HEK293 (cell line): ENCODE results near the gene USP31.

Source experiments
- CTCF ChIA-PET: fragments of 350-600 bp; formaldehyde crosslinking; extraction: SDS; loops from one replicate; lab custom pipeline; 2021; ENCODE audit warnings: antibody characterized with exemption; lab: Yijun Ruan, JAX
- POLR2A ChIA-PET: fragments of 300-600 bp; formaldehyde crosslinking; extraction: SDS; loops from one replicate; lab custom pipeline; 2020; ENCODE audit warnings: antibody characterized with exemption, inconsistent platforms; lab: Yijun Ruan, JAX
- H3K27ac ChIP-seq: fragments of 200-500 bp; sonication (Bioruptor generic); 2 replicates; pipeline ENCODE4 v1.5.1; 2014; ENCODE audit warnings: low read depth, low read length, control low read depth, inconsistent platforms; ENCODE audit errors: extremely low read depth
- H3K36me3 ChIP-seq, 2 experiments: fragments of 200-500 bp in 1 of 2; sonication (Bioruptor generic) in 1 of 2; 1 replicate in 1 of 2; 2 replicates in 1 of 2; pipeline ENCODE4 v1.5.1; 2014 to 2017; ENCODE audit warnings: inconsistent platforms in 2 of 2, low read length in 2 of 2; ENCODE audit not compliant: control insufficient read depth in 2 of 2, insufficient read depth in 1 of 2
- H3K4me1 ChIP-seq: fragments of 200-500 bp; sonication (Bioruptor generic); 2 replicates; pipeline ENCODE4 v1.5.1; 2014; ENCODE audit warnings: mild to moderate bottlenecking, low read length, inconsistent platforms; ENCODE audit not compliant: control insufficient read depth, insufficient read depth
- H3K4me3 ChIP-seq: 2 replicates; pipeline ENCODE4 v1.5.1; 2011; ENCODE audit warnings: low read depth, mild to moderate bottlenecking, control low read depth, low read length, moderate library complexity
- H3K9me3 ChIP-seq: fragments of 200-500 bp; sonication (Bioruptor generic); 2 replicates; pipeline ENCODE4 v1.5.1; 2014; ENCODE audit warnings: low read depth, low read length, inconsistent platforms; ENCODE audit not compliant: control insufficient read depth, insufficient read depth
- HOXC10 ChIP-seq: sonication (generic); formaldehyde crosslinking; IDR thresholded peaks from 2 replicates; pipeline ENCODE4 v1.8.1; 2023; ENCODE audit warnings: mild to moderate bottlenecking, missing genetic modification reagents
- YY2 ChIP-seq: fragments of 450-650 bp; formaldehyde crosslinking; IDR thresholded peaks from 2 replicates; pipeline ENCODE4 v1.5.1; 2016; ENCODE audit warnings: missing biosample characterization, missing genetic modification characterization
- ZBTB21 ChIP-seq: fragments of 450-650 bp; formaldehyde crosslinking; IDR thresholded peaks from 2 replicates; pipeline ENCODE4 v1.5.1; 2017; ENCODE audit warnings: missing biosample characterization, missing genetic modification characterization
- ZBTB7A ChIP-seq: fragments of 450-650 bp; formaldehyde crosslinking; IDR thresholded peaks from 2 replicates; pipeline ENCODE4 v1.5.1; 2016; ENCODE audit warnings: low read depth, missing biosample characterization, missing genetic modification characterization
- ZFP3 ChIP-seq: fragments of 450-650 bp; formaldehyde crosslinking; IDR thresholded peaks from 2 replicates; pipeline ENCODE4 v1.5.1; 2016; ENCODE audit warnings: low read depth, missing biosample characterization, missing genetic modification characterization
- ZIC2 ChIP-seq: fragments of 450-650 bp; formaldehyde crosslinking; IDR thresholded peaks from 2 replicates; pipeline ENCODE4 v1.5.1; 2016; ENCODE audit warnings: missing biosample characterization, missing genetic modification characterization
- ZNF121 ChIP-seq: fragments of 450-650 bp; formaldehyde crosslinking; IDR thresholded peaks from 2 replicates; pipeline ENCODE4 v1.5.1; 2016; ENCODE audit warnings: missing biosample characterization, missing genetic modification characterization
- ZNF140 ChIP-seq: fragments of 450-650 bp; formaldehyde crosslinking; IDR thresholded peaks from 2 replicates; pipeline ENCODE4 v1.5.1; 2016; ENCODE audit warnings: missing biosample characterization, missing genetic modification characterization
- ZNF23 ChIP-seq: fragments of 450-650 bp; formaldehyde crosslinking; IDR thresholded peaks from 2 replicates; pipeline ENCODE4 v1.5.1; 2016; ENCODE audit warnings: missing biosample characterization, missing genetic modification characterization, borderline replicate concordance
- ZNF266 ChIP-seq: fragments of 450-650 bp; formaldehyde crosslinking; IDR thresholded peaks from 2 replicates; pipeline ENCODE4 v1.5.1; 2016; ENCODE audit warnings: missing biosample characterization, missing genetic modification characterization, low read depth
- ZNF292 ChIP-seq: fragments of 450-650 bp; formaldehyde crosslinking; IDR thresholded peaks from 2 replicates; pipeline ENCODE4 v1.5.1; 2016; ENCODE audit warnings: low read depth, missing biosample characterization, missing genetic modification characterization, borderline replicate concordance
- ZNF354C ChIP-seq: fragments of 450-650 bp; formaldehyde crosslinking; IDR thresholded peaks from 2 replicates; pipeline ENCODE4 v1.5.1; 2016; ENCODE audit warnings: missing biosample characterization, missing genetic modification characterization, low read depth, borderline replicate concordance
- ZNF37A ChIP-seq: fragments of 450-650 bp; IDR thresholded peaks from 2 replicates; pipeline ENCODE4 v1.5.1; 2018; ENCODE audit warnings: missing biosample characterization, missing genetic modification characterization
- ZNF404 ChIP-seq: fragments of 450-650 bp; formaldehyde crosslinking; IDR thresholded peaks from 2 replicates; pipeline ENCODE4 v1.5.1; 2017; ENCODE audit warnings: missing biosample characterization, missing genetic modification characterization
- ZNF433 ChIP-seq: fragments of 450-650 bp; formaldehyde crosslinking; IDR thresholded peaks from 2 replicates; pipeline ENCODE4 v1.5.1; 2016; ENCODE audit warnings: missing biosample characterization, missing genetic modification characterization, low read depth
- ZNF521 ChIP-seq: fragments of 450-650 bp; formaldehyde crosslinking; IDR thresholded peaks from 2 replicates; pipeline ENCODE4 v1.5.1; 2017; ENCODE audit warnings: missing biosample characterization, mild to moderate bottlenecking, missing genetic modification characterization
- ZNF561 ChIP-seq: fragments of 450-650 bp; IDR thresholded peaks from 2 replicates; pipeline ENCODE4 v1.5.1; 2018; ENCODE audit warnings: missing biosample characterization, missing genetic modification characterization, borderline replicate concordance
- ZNF664 ChIP-seq: fragments of 450-650 bp; formaldehyde crosslinking; IDR thresholded peaks from 2 replicates; pipeline ENCODE4 v1.5.1; 2016; ENCODE audit warnings: missing biosample characterization, missing genetic modification characterization
- ZNF76 ChIP-seq: fragments of 450-650 bp; formaldehyde crosslinking; IDR thresholded peaks from 2 replicates; pipeline ENCODE4; 2016; ENCODE audit warnings: low read depth, missing biosample characterization, missing genetic modification characterization, borderline replicate concordance
- ZNF777 ChIP-seq: fragments of 450-650 bp; formaldehyde crosslinking; IDR thresholded peaks from 2 replicates; pipeline ENCODE4 v1.5.1; 2017; ENCODE audit warnings: missing biosample characterization, missing genetic modification characterization, borderline replicate concordance
- TF ChIP-seq, protein P1 (sequence below): fragments of 450-650 bp; formaldehyde crosslinking; IDR thresholded peaks from 2 replicates; pipeline ENCODE4 v1.5.1; 2017; ENCODE audit warnings: missing biosample characterization, missing genetic modification characterization
- TF ChIP-seq, protein P2 (sequence below): fragments of 450-650 bp; formaldehyde crosslinking; IDR thresholded peaks from 2 replicates; pipeline ENCODE4 v1.5.1; 2016; ENCODE audit warnings: missing biosample characterization, missing genetic modification characterization, low read depth
- TF ChIP-seq, protein P3 (sequence below): fragments of 450-650 bp; formaldehyde crosslinking; IDR thresholded peaks from 2 replicates; pipeline ENCODE4 v1.5.1; 2016; ENCODE audit warnings: missing biosample characterization, missing genetic modification characterization
- TF ChIP-seq, protein P4 (sequence below): fragments of 450-650 bp; formaldehyde crosslinking; IDR thresholded peaks from 2 replicates; pipeline ENCODE4 v1.5.1; 2016; ENCODE audit warnings: missing biosample characterization, missing genetic modification characterization
- TF ChIP-seq, protein P5 (sequence below): IDR thresholded peaks from 2 replicates; pipeline ENCODE4 v1.6.1; 2011; ENCODE audit warnings: mild to moderate bottlenecking, low read depth, low read length, borderline replicate concordance
- TF ChIP-seq, protein P6 (sequence below): fragments of 450-650 bp; formaldehyde crosslinking; IDR thresholded peaks from 2 replicates; pipeline ENCODE4 v1.5.1; 2016; ENCODE audit warnings: missing biosample characterization, missing genetic modification characterization
- TF ChIP-seq, protein P7 (sequence below): fragments of 450-650 bp; formaldehyde crosslinking; IDR thresholded peaks from 2 replicates; pipeline ENCODE4 v1.5.1; 2017; ENCODE audit warnings: missing biosample characterization, missing genetic modification characterization

Gene USP31

DNA sequence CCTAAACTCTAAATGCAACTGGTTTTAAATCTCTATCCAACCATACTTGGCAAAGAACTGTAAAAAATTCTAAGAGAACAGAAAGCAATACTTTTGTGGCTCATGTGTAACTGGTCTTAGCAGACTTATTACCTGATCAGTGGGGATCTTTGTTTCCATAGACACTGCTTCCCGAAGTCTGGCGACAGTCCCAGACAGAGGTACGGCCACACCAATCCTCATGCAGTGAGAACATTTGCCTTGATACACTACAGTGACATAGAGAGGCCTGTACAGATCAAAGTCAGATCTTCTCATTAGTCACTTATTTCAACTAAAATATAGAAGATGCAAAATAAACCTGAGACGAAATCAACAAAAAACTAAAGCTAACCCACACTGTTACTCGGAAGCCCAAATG is 43.9 kb downstream of the USP31 start:
- no peaks in the 10 kb centered on the region for H3K4me1 ChIP-seq
- CTCF ChIA-PET, result no interaction called here
- H3K27ac ChIP-seq, result no peak overlapping the region

DNA sequence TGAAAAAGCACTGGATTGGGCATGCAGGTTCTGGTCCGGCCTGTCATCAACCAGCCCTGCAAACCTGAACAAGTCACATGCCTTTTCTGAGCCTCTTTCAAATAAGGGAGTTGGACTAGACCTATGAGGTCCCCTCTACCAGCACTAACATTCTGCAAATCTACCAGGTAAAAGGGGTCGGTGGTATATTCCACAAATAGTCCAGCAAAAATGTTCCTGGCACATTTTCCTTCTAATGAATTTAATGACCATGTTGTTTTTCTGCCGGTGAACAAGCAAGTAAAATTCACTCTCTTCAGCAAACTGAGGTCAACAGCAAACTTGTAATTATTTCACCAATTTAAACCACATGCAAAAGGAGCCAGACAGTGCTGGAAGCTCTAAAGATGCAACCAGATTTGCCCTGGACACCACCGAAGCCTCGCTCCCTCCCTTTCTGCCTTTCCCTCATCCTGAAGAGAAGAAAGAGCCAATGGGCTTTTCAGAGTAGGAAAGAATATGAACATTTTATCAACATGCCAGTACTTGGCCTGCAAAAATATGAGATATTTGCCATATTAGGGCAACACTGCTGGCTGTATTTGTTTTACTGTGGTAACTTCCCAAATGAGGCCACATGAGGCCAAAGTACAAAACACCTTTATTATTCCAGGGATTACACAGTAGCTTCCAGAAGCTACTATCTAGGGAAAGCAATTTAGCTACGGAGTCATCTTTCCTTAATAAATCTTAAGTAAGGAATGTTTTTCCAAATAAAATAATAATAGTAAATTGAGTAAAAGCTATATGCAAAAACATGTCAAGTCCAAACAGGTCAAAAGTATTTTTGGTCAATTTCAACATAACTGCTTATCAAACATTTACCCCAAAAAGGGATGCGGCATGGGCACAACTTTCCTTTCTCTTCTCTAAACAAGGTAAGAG is 45.0 kb downstream of the USP31 start:
- Histone ChIP-seq H3K9me3 (no peaks in the 10 kb centered on the region), H3K27ac (no peak overlapping the region), H3K36me3 (peaks cover 4 to 46% of the 10 kb centered on the region in 2 experiments; a peak in 2 of 3 replicates), H3K4me3 (no peak overlapping the region), H3K4me1 (no peaks in the 10 kb centered on the region)
- ChIA-PET CTCF (interaction anchor here (0.6 to 0.7 kb wide), 2 partner anchors 1118 to 1130 kb away, joined by 3 read pairs; no protein-coding TSS in a partner anchor), POLR2A (no interaction called here)
- TF ChIP-seq ZNF354C (no peak), ZNF37A (tag by site-specific recombination) (no peak), ZIC2 (tag by site-specific recombination) (no peak), ZNF521 (tag by site-specific recombination) (no peak), ZBTB7A (tag by site-specific recombination) (no peak), ZFP3 (no peak)
- TF ChIP-seq, protein P1, sequence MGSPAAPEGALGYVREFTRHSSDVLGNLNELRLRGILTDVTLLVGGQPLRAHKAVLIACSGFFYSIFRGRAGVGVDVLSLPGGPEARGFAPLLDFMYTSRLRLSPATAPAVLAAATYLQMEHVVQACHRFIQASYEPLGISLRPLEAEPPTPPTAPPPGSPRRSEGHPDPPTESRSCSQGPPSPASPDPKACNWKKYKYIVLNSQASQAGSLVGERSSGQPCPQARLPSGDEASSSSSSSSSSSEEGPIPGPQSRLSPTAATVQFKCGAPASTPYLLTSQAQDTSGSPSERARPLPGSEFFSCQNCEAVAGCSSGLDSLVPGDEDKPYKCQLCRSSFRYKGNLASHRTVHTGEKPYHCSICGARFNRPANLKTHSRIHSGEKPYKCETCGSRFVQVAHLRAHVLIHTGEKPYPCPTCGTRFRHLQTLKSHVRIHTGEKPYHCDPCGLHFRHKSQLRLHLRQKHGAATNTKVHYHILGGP (tag by site-specific recombination), result no peak
- TF ChIP-seq, protein P2, sequence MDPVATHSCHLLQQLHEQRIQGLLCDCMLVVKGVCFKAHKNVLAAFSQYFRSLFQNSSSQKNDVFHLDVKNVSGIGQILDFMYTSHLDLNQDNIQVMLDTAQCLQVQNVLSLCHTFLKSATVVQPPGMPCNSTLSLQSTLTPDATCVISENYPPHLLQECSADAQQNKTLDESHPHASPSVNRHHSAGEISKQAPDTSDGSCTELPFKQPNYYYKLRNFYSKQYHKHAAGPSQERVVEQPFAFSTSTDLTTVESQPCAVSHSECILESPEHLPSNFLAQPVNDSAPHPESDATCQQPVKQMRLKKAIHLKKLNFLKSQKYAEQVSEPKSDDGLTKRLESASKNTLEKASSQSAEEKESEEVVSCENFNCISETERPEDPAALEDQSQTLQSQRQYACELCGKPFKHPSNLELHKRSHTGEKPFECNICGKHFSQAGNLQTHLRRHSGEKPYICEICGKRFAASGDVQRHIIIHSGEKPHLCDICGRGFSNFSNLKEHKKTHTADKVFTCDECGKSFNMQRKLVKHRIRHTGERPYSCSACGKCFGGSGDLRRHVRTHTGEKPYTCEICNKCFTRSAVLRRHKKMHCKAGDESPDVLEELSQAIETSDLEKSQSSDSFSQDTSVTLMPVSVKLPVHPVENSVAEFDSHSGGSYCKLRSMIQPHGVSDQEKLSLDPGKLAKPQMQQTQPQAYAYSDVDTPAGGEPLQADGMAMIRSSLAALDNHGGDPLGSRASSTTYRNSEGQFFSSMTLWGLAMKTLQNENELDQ (tag by site-specific recombination), result no peak
- TF ChIP-seq, protein P3, sequence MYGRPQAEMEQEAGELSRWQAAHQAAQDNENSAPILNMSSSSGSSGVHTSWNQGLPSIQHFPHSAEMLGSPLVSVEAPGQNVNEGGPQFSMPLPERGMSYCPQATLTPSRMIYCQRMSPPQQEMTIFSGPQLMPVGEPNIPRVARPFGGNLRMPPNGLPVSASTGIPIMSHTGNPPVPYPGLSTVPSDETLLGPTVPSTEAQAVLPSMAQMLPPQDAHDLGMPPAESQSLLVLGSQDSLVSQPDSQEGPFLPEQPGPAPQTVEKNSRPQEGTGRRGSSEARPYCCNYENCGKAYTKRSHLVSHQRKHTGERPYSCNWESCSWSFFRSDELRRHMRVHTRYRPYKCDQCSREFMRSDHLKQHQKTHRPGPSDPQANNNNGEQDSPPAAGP (tag by site-specific recombination), result no peak

More for the DNA sequence above, 43.9 kb downstream of the USP31 start:
- peaks cover 4 to 41% of the 10 kb centered on the region in 2 experiments; a peak in 2 of 3 replicates for H3K36me3 ChIP-seq
- H3K9me3 ChIP-seq, result no peaks in the 10 kb centered on the region
- POLR2A ChIA-PET, result no interaction called here
- H3K4me3 ChIP-seq, result no peak overlapping the region
- TF ChIP-seq, protein P4, sequence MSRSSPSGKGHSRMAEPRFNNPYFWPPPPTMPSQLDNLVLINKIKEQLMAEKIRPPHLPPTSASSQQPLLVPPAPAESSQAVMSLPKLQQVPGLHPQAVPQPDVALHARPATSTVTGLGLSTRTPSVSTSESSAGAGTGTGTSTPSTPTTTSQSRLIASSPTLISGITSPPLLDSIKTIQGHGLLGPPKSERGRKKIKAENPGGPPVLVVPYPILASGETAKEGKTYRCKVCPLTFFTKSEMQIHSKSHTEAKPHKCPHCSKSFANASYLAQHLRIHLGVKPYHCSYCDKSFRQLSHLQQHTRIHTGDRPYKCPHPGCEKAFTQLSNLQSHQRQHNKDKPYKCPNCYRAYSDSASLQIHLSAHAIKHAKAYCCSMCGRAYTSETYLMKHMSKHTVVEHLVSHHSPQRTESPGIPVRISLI (tag by site-specific recombination), result no peak
- TF ChIP-seq, protein P5, sequence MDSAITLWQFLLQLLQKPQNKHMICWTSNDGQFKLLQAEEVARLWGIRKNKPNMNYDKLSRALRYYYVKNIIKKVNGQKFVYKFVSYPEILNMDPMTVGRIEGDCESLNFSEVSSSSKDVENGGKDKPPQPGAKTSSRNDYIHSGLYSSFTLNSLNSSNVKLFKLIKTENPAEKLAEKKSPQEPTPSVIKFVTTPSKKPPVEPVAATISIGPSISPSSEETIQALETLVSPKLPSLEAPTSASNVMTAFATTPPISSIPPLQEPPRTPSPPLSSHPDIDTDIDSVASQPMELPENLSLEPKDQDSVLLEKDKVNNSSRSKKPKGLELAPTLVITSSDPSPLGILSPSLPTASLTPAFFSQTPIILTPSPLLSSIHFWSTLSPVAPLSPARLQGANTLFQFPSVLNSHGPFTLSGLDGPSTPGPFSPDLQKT, result no peak
- TF ChIP-seq, protein P6, sequence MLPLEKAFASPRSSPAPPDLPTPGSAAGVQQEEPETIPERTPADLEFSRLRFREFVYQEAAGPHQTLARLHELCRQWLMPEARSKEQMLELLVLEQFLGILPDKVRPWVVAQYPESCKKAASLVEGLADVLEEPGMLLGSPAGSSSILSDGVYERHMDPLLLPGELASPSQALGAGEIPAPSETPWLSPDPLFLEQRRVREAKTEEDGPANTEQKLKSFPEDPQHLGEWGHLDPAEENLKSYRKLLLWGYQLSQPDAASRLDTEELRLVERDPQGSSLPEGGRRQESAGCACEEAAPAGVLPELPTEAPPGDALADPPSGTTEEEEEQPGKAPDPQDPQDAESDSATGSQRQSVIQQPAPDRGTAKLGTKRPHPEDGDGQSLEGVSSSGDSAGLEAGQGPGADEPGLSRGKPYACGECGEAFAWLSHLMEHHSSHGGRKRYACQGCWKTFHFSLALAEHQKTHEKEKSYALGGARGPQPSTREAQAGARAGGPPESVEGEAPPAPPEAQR (tag by site-specific recombination), result no peak
- TF ChIP-seq ZNF404 (tag by site-specific recombination) (no peak), ZNF292 (tag by site-specific recombination) (no peak), ZNF433 (no peak), YY2 (tag by site-specific recombination) (no peak), ZNF664 (no peak), ZNF266 (tag by site-specific recombination) (no peak), ZNF121 (tag by site-specific recombination) (no peak), ZNF777 (tag by site-specific recombination) (no peak), ZNF76 (tag by site-specific recombination) (no peak), ZNF561 (tag by site-specific recombination) (no peak), ZBTB21 (tag by site-specific recombination) (no peak), ZNF140 (tag by site-specific recombination) (no peak), ZNF23 (tag by site-specific recombination) (no peak), HOXC10 (no peak)
- TF ChIP-seq, protein P7, sequence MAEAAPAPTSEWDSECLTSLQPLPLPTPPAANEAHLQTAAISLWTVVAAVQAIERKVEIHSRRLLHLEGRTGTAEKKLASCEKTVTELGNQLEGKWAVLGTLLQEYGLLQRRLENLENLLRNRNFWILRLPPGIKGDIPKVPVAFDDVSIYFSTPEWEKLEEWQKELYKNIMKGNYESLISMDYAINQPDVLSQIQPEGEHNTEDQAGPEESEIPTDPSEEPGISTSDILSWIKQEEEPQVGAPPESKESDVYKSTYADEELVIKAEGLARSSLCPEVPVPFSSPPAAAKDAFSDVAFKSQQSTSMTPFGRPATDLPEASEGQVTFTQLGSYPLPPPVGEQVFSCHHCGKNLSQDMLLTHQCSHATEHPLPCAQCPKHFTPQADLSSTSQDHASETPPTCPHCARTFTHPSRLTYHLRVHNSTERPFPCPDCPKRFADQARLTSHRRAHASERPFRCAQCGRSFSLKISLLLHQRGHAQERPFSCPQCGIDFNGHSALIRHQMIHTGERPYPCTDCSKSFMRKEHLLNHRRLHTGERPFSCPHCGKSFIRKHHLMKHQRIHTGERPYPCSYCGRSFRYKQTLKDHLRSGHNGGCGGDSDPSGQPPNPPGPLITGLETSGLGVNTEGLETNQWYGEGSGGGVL (tag by site-specific recombination), result no peak
